GM12878 (cell line): ENCODE measurements around the gene BCR. TPM values are rescaled to one million over a fixed set of nuclear protein-coding genes. Genes with fewer than 3 reads are reported as not detected.
A peak's percentile ranks its signal among the peaks of the same experiment; 100 is the strongest.

ENCODE experiments used
- CREB1 ChIP-seq: IDR thresholded peaks from 2 replicates; pipeline ENCODE4 v1.6.1; 2012; ENCODE audit warnings: low read depth, mild to moderate bottlenecking, inconsistent platforms
- IKZF2 ChIP-seq, 2 experiments: fragments of 450-650 bp; IDR thresholded peaks; 2 replicates each; pipeline ENCODE4 v1.6.1; 2017; ENCODE audit warnings: mild to moderate bottlenecking in 2 of 2, moderate library complexity in 2 of 2
- PKNOX1 ChIP-seq: fragments of 450-650 bp; IDR thresholded peaks from 2 replicates; pipeline ENCODE4 v1.6.1; 2016; ENCODE audit warnings: mild to moderate bottlenecking
- POLR2AphosphoS2 ChIP-seq: IDR thresholded peaks from 2 replicates; pipeline ENCODE4 v1.6.1; 2011; ENCODE audit warnings: low read depth, mild to moderate bottlenecking, low read length, improper control_type of control experiment, moderate library complexity
- SIN3A ChIP-seq: IDR thresholded peaks from 2 replicates; pipeline ENCODE4 v1.6.1; 2012; ENCODE audit warnings: low read depth, low read length, improper control_type of control experiment
- ZBTB40 ChIP-seq: fragments of 450-650 bp; IDR thresholded peaks from 2 replicates; pipeline ENCODE4 v1.6.1; 2016; ENCODE audit warnings: mild to moderate bottlenecking, moderate library complexity, borderline replicate concordance
- ZNF24 ChIP-seq: fragments of 450-650 bp; IDR thresholded peaks from 2 replicates; pipeline ENCODE4 v1.6.1; 2017; ENCODE audit warnings: antibody characterized with exemption, mild to moderate bottlenecking
- polyA plus RNA-seq, 11 experiments: library from polyadenylated mRNA; depleted of rRNA in 4 of 11; unstranded in 6 of 11; stranded (reverse) in 5 of 11; fragments of >200 nt; fragmentation: Nextera tagmentation in 4 of 11; fragmentation: Illumina TruSeq in 1 of 11; extraction: Ambion mirVana in 4 of 11; extraction: Trizol in 1 of 11; gene quantifications; 1 replicate in 1 of 11; 2 replicates in 10 of 11; pipeline versions ENCODE4 v1.2.1 to v1.2.3, GENCODE V29; 2011 to 2016; ENCODE audit warnings: inconsistent platforms in 2 of 11, missing spikeins in 2 of 11, low read depth in 1 of 11
- total RNA-seq, 4 experiments: library from RNA; depleted of rRNA in 3 of 4; stranded (reverse); fragments of >200 nt in 3 of 4; fragmentation: Illumina TruSeq in 1 of 4; extraction: Trizol in 1 of 4; gene quantifications; 2 replicates each; pipeline versions ENCODE4 v1.2.1 to v1.2.3, GENCODE V29; 2013 to 2021

Gene BCR
- total and polyA plus RNA-seq, 10 of the 15 experiments (the other 5 are each of a cell fraction or from before 2014, with no cell fraction given) = 1.7 to 64.7 (median 18.4) TPM

DNA sequence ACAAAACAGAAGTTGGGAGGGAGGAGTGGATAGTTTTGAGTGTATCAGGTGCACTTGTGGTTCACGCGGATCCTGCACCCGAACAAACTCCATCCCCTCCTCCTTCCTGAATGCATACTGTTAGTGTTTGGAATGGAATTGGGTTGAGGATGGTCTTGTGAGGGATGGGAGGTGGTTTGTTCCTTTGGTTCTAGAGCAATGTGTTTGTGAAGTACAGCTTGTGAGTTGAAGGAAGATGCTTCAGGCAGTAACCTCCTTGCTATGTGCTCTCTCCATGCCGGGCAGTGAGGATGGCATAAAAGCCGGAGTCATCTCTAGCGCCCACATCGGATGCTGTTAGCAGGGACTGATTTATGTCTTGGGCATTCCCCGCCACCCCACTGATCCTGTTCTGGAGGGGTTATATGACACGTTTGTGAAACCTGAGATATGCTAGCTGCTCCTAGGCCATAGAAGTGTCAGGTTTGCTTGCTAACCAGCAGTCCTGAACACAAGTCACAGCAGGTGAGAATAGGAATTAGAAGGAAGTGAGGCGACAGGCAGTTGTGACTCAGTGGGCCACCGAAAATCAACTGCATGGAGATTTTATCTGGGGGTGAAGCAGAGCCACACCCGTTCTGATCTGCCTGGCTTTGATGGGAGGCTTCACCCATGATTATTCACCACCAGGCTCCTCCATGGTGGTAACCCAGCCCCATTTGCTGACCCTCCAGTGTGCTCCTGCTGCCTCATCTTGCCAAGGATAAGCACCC lies 2.2 kb downstream of the BCR start (continued):
- TF ChIP-seq SIN3A (0 out of 2 replicates have a peak, but pooled peaks have one; percentile 72), CREB1 (no peak), IKZF2 (IDR thresholded peaks at IDR 0.05) (no peak), POLR2AphosphoS2 (no peak), ZBTB40 (no peak), ZNF24 (no peak), PKNOX1 (peak; percentile 86)
- TF ChIP-seq, all 136 proteins: peak for 14
